Nephron progenitor cell (in vitro differentiated cells): ENCODE measurements around the gene CHEK1.
A peak's percentile ranks its signal among the peaks of the same experiment; 100 is the strongest.

Experiments used
- DNase-seq: peaks from one replicate; pipeline ENCODE4 v3.0.0; 2021
- H3K27ac Mint-ChIP-seq: 2 replicates; pipeline ENCODE4 v1.8.0; 2021; ENCODE audit warnings: mild to moderate bottlenecking, moderate library complexity, mixed read lengths
- H3K27me3 Mint-ChIP-seq: 2 replicates; pipeline ENCODE4 v1.8.0; 2021; ENCODE audit warnings: mild to moderate bottlenecking, low read depth, mixed read lengths; ENCODE audit not compliant: poor library complexity
- H3K36me3 Mint-ChIP-seq: 2 replicates; pipeline ENCODE4 v1.8.0; 2021; ENCODE audit warnings: low read depth, mixed read lengths
- H3K4me1 Mint-ChIP-seq: 2 replicates; pipeline ENCODE4 v1.8.0; 2021; ENCODE audit warnings: mixed read lengths
- H3K4me3 Mint-ChIP-seq: 2 replicates; pipeline ENCODE4 v1.8.0; 2021; ENCODE audit warnings: mild to moderate bottlenecking, moderate library complexity, mixed read lengths
- H3K9me3 Mint-ChIP-seq: 2 replicates; pipeline ENCODE4 v1.8.0; 2021; ENCODE audit warnings: mild to moderate bottlenecking, moderate library complexity, mixed read lengths
- TF ChIP-seq, protein P1 (sequence below): fragments of 200-600 bp; sonication (generic); IDR thresholded peaks from 2 replicates; pipeline ENCODE4 v1.5.0; 2021; ENCODE audit warnings: antibody characterized with exemption

CHEK1 gene

GRCh38 chr11:125586623-125587022, 38.3 kb upstream of the CHEK1 start:
- Mint-ChIP-seq H3K27me3 (no peaks in the 10 kb centered on the region), H3K27ac (no peak overlapping the region), H3K9me3 (peaks cover 10% of the 10 kb centered on the region), H3K36me3 (peaks cover 23% of the 10 kb centered on the region), H3K4me3 (no peak overlapping the region), H3K4me1 (peaks cover 10% of the 10 kb centered on the region)
- no peak for DNase-seq
- TF ChIP-seq, protein P1, sequence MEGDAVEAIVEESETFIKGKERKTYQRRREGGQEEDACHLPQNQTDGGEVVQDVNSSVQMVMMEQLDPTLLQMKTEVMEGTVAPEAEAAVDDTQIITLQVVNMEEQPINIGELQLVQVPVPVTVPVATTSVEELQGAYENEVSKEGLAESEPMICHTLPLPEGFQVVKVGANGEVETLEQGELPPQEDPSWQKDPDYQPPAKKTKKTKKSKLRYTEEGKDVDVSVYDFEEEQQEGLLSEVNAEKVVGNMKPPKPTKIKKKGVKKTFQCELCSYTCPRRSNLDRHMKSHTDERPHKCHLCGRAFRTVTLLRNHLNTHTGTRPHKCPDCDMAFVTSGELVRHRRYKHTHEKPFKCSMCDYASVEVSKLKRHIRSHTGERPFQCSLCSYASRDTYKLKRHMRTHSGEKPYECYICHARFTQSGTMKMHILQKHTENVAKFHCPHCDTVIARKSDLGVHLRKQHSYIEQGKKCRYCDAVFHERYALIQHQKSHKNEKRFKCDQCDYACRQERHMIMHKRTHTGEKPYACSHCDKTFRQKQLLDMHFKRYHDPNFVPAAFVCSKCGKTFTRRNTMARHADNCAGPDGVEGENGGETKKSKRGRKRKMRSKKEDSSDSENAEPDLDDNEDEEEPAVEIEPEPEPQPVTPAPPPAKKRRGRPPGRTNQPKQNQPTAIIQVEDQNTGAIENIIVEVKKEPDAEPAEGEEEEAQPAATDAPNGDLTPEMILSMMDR, result no peak

DNA sequence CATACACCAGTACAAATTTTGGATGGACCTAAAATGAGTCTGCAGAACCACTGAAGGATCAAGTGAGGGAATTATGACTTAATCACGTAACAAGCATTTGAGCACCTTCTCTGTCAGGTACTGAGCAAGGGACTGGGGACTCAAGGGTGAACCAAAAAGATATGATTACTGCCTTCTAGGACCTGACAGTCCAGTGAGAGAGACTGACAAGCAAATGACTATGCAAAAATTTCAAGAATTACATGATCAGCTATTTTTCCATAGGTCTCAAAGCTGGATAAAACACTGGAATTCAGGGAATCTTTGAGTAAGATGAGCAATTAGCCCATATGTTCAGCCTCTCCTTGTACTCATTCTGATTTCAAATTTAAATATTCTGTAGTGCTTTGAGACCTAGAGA, 37.5 kb upstream of the CHEK1 start:
- peaks cover 17% of the 10 kb centered on the region for H3K4me1 Mint-ChIP-seq
- H3K27me3 Mint-ChIP-seq, result no peaks in the 10 kb centered on the region
- H3K4me3 Mint-ChIP-seq, result no peak overlapping the region
- H3K36me3 Mint-ChIP-seq, result peaks cover 24% of the 10 kb centered on the region
- H3K27ac Mint-ChIP-seq, result no peak overlapping the region
- TF ChIP-seq, protein P1, result no peak
- peaks cover 11% of the 10 kb centered on the region for H3K9me3 Mint-ChIP-seq
- no peak for DNase-seq

DNA sequence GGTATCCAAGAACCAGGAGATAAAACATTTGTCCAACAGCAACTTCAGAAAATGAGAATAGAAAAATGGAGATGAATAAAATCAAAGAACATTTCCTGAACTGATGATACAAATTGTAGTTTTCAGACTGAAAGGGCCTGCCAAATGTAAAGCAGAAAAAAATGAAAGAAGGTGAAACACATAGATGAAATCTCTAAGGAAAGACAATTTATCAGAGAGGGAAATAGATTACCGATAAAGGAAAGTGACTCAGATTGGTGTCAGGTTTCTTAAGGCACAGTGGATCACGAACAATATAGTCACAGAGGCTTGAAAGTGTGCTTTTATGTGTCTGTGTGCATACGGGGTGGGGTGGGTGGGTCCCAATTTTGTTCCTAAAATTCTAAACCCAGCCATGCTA, 36.5 kb upstream of the CHEK1 start:
- no peaks in the 10 kb centered on the region for H3K27me3 Mint-ChIP-seq
- peaks cover 11% of the 10 kb centered on the region for H3K9me3 Mint-ChIP-seq
- TF ChIP-seq, protein P1, result no peak
- no peak overlapping the region for H3K4me3 Mint-ChIP-seq
- DNase-seq, result no peak
- peaks cover 24% of the 10 kb centered on the region for H3K4me1 Mint-ChIP-seq
- H3K27ac Mint-ChIP-seq, result no peak overlapping the region
- peaks cover 20% of the 10 kb centered on the region for H3K36me3 Mint-ChIP-seq

DNA sequence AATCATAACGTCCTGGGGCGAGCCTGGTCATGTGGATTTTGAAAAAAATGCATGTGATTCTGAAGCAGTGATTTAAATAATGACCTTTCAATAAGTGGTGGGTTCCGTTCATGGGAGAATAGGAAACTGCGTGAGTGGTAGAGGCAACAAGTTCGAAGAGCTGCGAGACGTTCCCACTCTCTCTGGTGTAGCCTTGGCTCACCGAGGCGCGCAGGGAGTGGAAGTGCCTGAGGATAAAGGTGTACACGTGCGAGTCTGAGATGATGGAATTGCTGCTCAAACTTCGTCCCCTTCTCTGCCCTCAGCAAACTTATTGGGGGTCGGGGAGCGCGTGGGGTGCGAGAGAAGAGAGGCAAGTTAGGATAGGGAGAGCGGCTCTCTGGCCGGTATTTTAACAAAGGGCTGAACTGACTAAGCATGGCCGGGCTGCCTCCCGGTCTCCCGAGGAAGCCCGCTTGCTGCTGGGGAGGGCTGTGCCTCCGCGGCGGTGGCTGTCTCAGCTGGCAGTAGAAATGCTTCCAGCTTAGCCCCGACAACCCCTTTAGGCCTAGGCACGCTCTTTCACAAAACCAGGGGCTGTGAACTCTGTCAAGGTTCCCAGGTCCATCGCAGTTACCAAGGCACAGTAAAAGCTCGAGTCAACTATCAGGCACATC, 33.2 kb upstream of the CHEK1 start:
- Mint-ChIP-seq H3K4me1 (peaks cover 45% of the 10 kb centered on the region), H3K4me3 (peak overlapping the region; percentile 99), H3K27ac (peak overlapping the region; percentile 98), H3K9me3 (peaks cover 11% of the 10 kb centered on the region), H3K36me3 (peaks cover 18% of the 10 kb centered on the region), H3K27me3 (no peaks in the 10 kb centered on the region)
- TF ChIP-seq, protein P1, result no peak
- peak; percentile 55 for DNase-seq

- TF ChIP-seq, protein P1, result no peak
- peak; percentile 96 for DNase-seq
- peaks cover 45% of the 10 kb centered on the region for H3K4me1 Mint-ChIP-seq
- peaks cover 11% of the 10 kb centered on the region for H3K9me3 Mint-ChIP-seq
- H3K4me3 Mint-ChIP-seq, result peak within 1 kb of the TSS; percentile 99
- peak within 1 kb of the TSS; percentile 98 for H3K27ac Mint-ChIP-seq
- H3K27me3 Mint-ChIP-seq, result no peaks in the 10 kb centered on the region
- H3K36me3 Mint-ChIP-seq, result peaks cover 25% of the 10 kb centered on the region
Measured at GRCh38 chr11:125592305-125593113, 32.5 kb upstream of the CHEK1 start, which contains the start of gene STT3A. TSS of gene STT3A (plus strand) at chr11:125592852. CDS start at chr11:125595916, 3,064 bp downstream.
